Measurements from ENCODE around the gene GPC6.

Gene GPC6

DNA sequence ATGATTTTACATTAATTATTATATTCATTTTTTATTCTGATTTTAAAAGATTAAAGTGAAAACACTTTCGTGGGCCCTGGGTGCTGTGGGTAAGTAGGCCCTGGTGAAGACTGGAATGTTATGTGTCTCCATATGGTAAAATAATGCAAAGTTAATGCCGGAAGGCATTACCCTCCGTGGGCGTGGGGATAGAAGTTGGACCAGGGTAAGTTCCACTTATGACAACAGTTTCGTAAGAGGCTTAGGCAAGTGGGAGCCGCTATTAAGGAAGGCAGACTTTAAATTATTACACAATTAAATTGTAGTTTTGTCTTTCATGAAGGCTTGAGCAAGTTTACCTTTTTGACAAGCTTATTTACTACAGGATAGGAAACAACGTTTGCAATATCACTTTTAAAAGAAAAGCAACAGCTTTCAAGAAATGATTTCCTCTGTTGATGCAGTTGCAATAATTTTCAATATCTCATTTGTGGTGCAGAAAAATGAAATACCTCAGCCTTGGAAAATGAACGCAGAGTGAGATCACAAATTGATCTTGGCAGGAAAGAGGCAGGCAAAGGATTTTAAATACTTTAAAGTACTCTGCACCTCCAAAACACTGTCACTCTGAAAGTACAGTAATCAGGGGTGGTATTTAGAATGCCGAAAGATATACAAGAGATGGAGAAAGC is 942.3 kb downstream of the GPC6 start:
- DNase-seq (ENCODE audit: low read depth), result peak; percentile 25
- H3K4me3 ChIP-seq (replicated peaks; ENCODE audit: low read depth, low read length), result no peak overlapping the region
- TF ChIP-seq, protein P1, sequence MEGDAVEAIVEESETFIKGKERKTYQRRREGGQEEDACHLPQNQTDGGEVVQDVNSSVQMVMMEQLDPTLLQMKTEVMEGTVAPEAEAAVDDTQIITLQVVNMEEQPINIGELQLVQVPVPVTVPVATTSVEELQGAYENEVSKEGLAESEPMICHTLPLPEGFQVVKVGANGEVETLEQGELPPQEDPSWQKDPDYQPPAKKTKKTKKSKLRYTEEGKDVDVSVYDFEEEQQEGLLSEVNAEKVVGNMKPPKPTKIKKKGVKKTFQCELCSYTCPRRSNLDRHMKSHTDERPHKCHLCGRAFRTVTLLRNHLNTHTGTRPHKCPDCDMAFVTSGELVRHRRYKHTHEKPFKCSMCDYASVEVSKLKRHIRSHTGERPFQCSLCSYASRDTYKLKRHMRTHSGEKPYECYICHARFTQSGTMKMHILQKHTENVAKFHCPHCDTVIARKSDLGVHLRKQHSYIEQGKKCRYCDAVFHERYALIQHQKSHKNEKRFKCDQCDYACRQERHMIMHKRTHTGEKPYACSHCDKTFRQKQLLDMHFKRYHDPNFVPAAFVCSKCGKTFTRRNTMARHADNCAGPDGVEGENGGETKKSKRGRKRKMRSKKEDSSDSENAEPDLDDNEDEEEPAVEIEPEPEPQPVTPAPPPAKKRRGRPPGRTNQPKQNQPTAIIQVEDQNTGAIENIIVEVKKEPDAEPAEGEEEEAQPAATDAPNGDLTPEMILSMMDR (IDR thresholded peaks at IDR 0.05; ENCODE audit: low read length, missing control alignments), result no peak

DNA sequence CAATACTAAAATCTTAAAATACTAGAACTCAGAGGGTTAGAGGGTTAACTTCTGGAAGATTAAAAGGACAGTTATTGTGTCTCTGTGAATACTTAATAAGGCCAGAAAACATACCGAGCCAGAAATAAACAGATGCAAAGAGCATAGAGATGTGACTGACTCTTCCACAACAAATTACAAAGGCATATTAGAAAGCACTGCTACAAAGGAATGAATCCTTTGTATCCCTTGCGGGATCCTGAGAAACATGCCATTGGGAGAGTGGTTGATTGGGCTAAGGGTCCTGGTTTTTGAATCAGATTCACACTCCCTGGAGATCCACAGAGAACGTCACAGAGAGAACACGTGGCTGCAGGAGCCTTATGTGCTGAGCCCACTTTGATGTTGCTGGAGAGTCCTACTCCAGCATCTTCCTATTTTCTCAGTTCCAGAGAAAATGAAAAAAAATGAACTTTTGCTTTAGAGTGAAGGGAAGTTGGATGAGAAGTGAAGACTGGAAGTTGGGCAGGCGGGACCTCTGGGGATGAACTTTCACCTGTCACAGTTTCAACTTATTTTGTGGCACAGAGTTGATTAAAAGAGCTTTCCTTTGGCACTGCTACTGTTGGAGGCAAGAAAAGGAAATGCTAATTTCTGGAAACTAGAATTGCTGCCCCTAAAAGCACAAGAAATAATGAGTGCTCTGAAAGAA is 943.0 kb downstream of the GPC6 start:
- no peak for DNase-seq (ENCODE audit: low read depth)
- no peak overlapping the region for H3K4me3 ChIP-seq (replicated peaks; ENCODE audit: low read depth, low read length)
- TF ChIP-seq, protein P1 (IDR thresholded peaks at IDR 0.05; ENCODE audit: low read length, missing control alignments), result no peak

DNA sequence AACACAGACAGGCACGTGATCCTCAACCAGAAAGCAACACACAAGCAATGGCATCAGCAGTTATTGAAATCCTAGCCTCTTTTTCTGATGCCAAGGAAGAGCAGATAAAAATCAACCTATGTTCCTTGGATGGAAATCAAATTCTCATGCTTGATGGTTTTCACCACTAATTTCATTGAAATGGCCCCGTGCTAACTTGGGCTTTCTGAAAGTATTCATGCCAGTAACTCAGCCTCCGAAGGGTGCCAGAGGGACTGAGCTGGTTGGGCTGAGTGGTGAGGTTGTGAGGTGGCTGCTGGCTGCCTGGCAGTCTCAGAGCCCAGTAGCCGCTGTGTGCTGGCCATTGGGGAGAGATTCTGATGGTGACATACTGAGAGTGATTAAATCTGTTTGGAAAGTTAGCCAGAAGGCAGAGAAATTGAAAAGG is 943.6 kb downstream of the GPC6 start:
- DNase-seq (ENCODE audit: low read depth), result no peak
- TF ChIP-seq, protein P1 (IDR thresholded peaks at IDR 0.05; ENCODE audit: low read length, missing control alignments), result no peak
- H3K4me3 ChIP-seq (replicated peaks; ENCODE audit: low read depth, low read length), result no peak overlapping the region

DNA sequence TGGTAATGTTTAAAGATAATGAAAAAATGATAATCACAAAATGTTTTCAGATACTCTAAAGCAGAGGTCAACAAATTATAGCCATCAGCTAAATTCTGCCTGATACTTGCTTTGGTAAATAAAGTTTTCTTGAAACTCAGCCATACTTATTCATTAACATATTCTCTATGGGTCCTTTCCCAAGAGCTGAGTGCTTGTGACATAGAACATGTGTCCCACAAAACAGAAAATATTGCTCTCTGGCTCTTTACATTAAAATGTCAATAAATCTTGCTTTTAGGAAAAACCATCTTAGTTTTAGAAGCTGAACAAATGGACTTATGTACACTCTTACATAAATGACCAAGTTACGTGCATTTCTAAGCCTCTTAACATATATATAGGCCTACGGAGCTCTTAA is 945.8 kb downstream of the GPC6 start:
- no peak overlapping the region for H3K4me3 ChIP-seq (replicated peaks; ENCODE audit: low read depth, low read length)
- TF ChIP-seq, protein P1 (IDR thresholded peaks at IDR 0.05; ENCODE audit: low read length, missing control alignments), result no peak
- no peak for DNase-seq (ENCODE audit: low read depth)

DNA sequence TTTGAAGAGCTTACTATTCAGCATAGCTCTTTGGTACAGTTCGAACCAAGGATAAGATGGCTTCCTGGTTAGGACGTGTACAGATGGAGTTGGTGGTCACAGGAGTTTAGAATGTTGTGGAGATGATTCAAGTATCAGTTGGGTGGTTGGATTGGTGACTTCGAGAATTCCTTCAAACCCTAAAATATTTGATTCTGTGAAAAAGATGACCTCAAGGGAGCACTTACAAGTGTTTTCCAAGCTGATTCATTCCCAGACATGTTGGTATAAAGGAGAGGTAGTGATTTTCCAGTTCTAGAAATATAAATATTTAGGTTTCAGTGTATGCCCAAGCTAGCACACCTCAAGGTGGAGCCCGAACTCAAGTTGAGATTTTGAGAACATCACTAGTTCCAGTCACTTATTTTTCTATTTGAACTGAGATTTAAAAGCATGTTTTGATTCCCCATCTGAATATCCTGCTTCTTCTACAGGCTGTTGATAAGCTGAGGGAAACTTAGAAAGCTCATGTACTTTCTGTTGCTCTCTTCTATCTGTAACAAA is 946.8 kb downstream of the GPC6 start:
- DNase-seq (ENCODE audit: low read depth), result no peak
- TF ChIP-seq, protein P1 (IDR thresholded peaks at IDR 0.05; ENCODE audit: low read length, missing control alignments), result no peak
- no peak overlapping the region for H3K4me3 ChIP-seq (replicated peaks; ENCODE audit: low read depth, low read length)

DNA sequence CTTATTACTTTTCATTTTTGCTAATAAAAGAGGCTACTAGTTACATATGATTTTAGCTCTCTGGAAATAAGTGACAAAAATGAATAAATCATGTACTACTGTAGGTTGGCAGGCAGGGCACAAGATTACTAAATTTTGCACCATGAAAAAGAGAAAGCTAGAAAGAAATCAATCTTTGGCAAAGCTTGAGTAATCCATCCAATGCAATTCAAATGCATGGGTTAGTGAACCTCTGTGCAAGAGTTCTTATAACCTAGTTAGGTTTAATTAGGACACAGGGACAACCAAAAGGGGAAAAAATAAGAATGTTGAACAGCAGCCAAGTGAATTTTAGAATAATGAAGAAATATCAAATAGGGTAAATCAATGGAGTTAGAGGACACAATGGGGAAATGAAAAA is 947.4 kb downstream of the GPC6 start:
- no peak for DNase-seq (ENCODE audit: low read depth)
- H3K4me3 ChIP-seq (replicated peaks; ENCODE audit: low read depth, low read length), result no peak overlapping the region
- TF ChIP-seq, protein P1 (IDR thresholded peaks at IDR 0.05; ENCODE audit: low read length, missing control alignments), result no peak
